AG04449 (cell line): Measurements from ENCODE around the gene SLC13A5.
"Not testable (repeated sequence)": the region's sequence is repeated elsewhere in the genome, so short reads cannot be mapped to it uniquely, and the experiment has no call there.

Experiments
- CTCF ChIA-PET: fragments of 350-600 bp; formaldehyde crosslinking; extraction: SDS; loops from one replicate; lab custom pipeline; 2021; ENCODE audit warnings: antibody characterized with exemption; lab: Yijun Ruan, JAX
- POLR2A ChIA-PET: fragments of 400-600, 350-600 bp; formaldehyde crosslinking; extraction: SDS; loops from one replicate; lab custom pipeline; 2020; ENCODE audit warnings: antibody characterized with exemption, inconsistent platforms; lab: Yijun Ruan, JAX
- DNase-seq: peaks from one replicate; pipeline ENCODE4 v3.0.0-alpha.2; 2010; ENCODE audit warnings: low read depth, low spot score
- H3K4me3 ChIP-seq: 2 replicates; pipeline ENCODE4 v1.5.1; 2011; ENCODE audit warnings: low read depth, mild to moderate bottlenecking, control low read depth, low read length
- CTCF ChIP-seq: IDR thresholded peaks from one replicate; pipeline ENCODE4 v1.5.1; 2011; ENCODE audit warnings: mild to moderate bottlenecking, moderate library complexity, low read length, control low read depth, inconsistent platforms; ENCODE audit not compliant: insufficient read depth; ENCODE audit errors: missing control alignments

The SLC13A5 gene

GRCh38 chr17:6700948-6701307, 12.2 kb downstream of the SLC13A5 start:
- H3K4me3 ChIP-seq = no peak overlapping the region
- TF ChIP-seq CTCF = no peak
- POLR2A ChIA-PET = no interaction called here
- no peak for DNase-seq
- CTCF ChIA-PET = interaction anchor here (1.1 to 1.5 kb wide), 2 partner anchors 31 to 141 kb away, joined by 3 to 6 read pairs; no protein-coding TSS in a partner anchor

- ChIA-PET POLR2A (no interaction called here), CTCF (interaction anchor here (0.9 to 1.5 kb wide), 3 partner anchors 30 to 142 kb away, joined by 3 to 6 read pairs (median 3); no protein-coding TSS in a partner anchor)
- no peak overlapping the region for H3K4me3 ChIP-seq
- TF ChIP-seq CTCF = no peak
- DNase-seq = no peak
Measured at GRCh38 chr17:6699997-6700947, 12.9 kb downstream of the SLC13A5 start.

- ChIA-PET POLR2A (no interaction called here), CTCF (interaction anchor here (1.2 kb wide), 1 partner anchor 145 kb away, joined by 4 read pairs; no protein-coding TSS in a partner anchor)
- TF ChIP-seq CTCF = no peak
- no peak overlapping the region for H3K4me3 ChIP-seq
- DNase-seq = no peak
Measured at GRCh38 chr17:6698004-6698403, 15.2 kb downstream of the SLC13A5 start.

- ChIA-PET POLR2A (no interaction called here), CTCF (no interaction called here)
- TF ChIP-seq CTCF = no peak
- no peak for DNase-seq
- H3K4me3 ChIP-seq = no peak overlapping the region
Measured at GRCh38 chr17:6696906-6697305, 16.3 kb downstream of the SLC13A5 start.

GRCh38 chr17:6695565-6695964, 17.6 kb downstream of the SLC13A5 start:
- CTCF ChIA-PET = no interaction called here
- TF ChIP-seq CTCF = no peak
- no peak overlapping the region for H3K4me3 ChIP-seq
- POLR2A ChIA-PET = no interaction called here
- DNase-seq = no peak

- DNase-seq = no peak
- ChIA-PET POLR2A (no interaction called here), CTCF (no interaction called here)
- H3K4me3 ChIP-seq = no peak overlapping the region
- no peak for TF ChIP-seq CTCF
Measured at GRCh38 chr17:6695051-6695450, 18.1 kb downstream of the SLC13A5 start.

GRCh38 chr17:6691958-6692357, 21.2 kb downstream of the SLC13A5 start:
- H3K4me3 ChIP-seq, DNase-seq, CTCF ChIA-PET, POLR2A ChIA-PET: not testable (repeated sequence)
